Endothelial cell of umbilical vein (primary cell): Measurements from ENCODE around the gene PCSK9. TPM values are rescaled to one million over a fixed set of nuclear protein-coding genes. Genes with fewer than 3 reads are reported as not detected.

ENCODE experiments used
- BruUV-seq: library from RNA; stranded (reverse); fragments of 400-500 nt; replicated peaks from 2 replicates; lab custom pipeline; 2021; lab: Mats Ljungman, UMichigan
- CTCF ChIA-PET: fragments of 300-600, 350-600 bp; sonication (Branson Sonifier 250); formaldehyde crosslinking; loops from one replicate; lab custom pipeline; 2021; ENCODE audit warnings: antibody characterized with exemption, inconsistent platforms; lab: Charles Lee
- POLR2A ChIA-PET: fragments of 300-600, 350-600 bp; sonication (Branson Sonifier 250); formaldehyde crosslinking; loops from one replicate; lab custom pipeline; 2021; ENCODE audit warnings: antibody characterized with exemption, inconsistent platforms; lab: Charles Lee
- DNase-seq: peaks from one replicate; pipeline ENCODE4 v3.0.0-alpha.2; 2011; ENCODE audit warnings: low read depth, low spot score
- FAIRE-seq: peaks from 2 replicates; lab custom pipeline; 2011; peaks lifted over from hg19 to GRCh38; lab: Jason Lieb, UNC
- H2AFZ ChIP-seq: 2 replicates; pipeline ENCODE4 v1.6.0; 2012; ENCODE audit warnings: low read depth, low read length, control low read depth, inconsistent platforms
- H3K27ac ChIP-seq: 2 replicates; pipeline ENCODE4 v1.5.1; 2011; ENCODE audit warnings: low read depth, mild to moderate bottlenecking, control low read depth, low read length, moderate library complexity; ENCODE audit not compliant: insufficient read depth
- H3K27me3 ChIP-seq, 2 experiments: 2 replicates each; pipeline versions ENCODE4 v1.6.0 to v1.6.1; 2011; ENCODE audit warnings: low read length in 2 of 2, mixed read lengths in 1 of 2; ENCODE audit not compliant: control insufficient read depth in 2 of 2, insufficient read depth in 2 of 2
- H3K36me3 ChIP-seq, 2 experiments: 2 replicates in 1 of 2; 3 replicates in 1 of 2; pipeline ENCODE4 v1.5.1; 2011; ENCODE audit warnings: low read length in 2 of 2, mild to moderate bottlenecking in 1 of 2, moderate library complexity in 1 of 2; ENCODE audit not compliant: control insufficient read depth in 2 of 2, insufficient read depth in 2 of 2; ENCODE audit errors: extremely low read depth in 1 of 2
- H3K4me1 ChIP-seq: 3 replicates; pipeline ENCODE4 v1.5.1; 2011; ENCODE audit warnings: mild to moderate bottlenecking, low read length; ENCODE audit not compliant: control insufficient read depth, insufficient read depth; ENCODE audit errors: extremely low read depth
- H3K4me2 ChIP-seq: 2 replicates; pipeline ENCODE4 v1.6.1; 2011; ENCODE audit warnings: low read length, control low read depth, mixed read lengths; ENCODE audit not compliant: insufficient read depth
- H3K4me3 ChIP-seq, 3 experiments: fragments of 200-600 bp in 1 of 3; sonication (generic), shearing (Covaris generic) in 1 of 3; replicated peaks in 1 of 3; 2 replicates each; pipeline ENCODE4 v1.5.1; 2011 to 2016; ENCODE audit warnings: control low read depth in 3 of 3, low read length in 3 of 3, mild to moderate bottlenecking in 2 of 3, inconsistent platforms in 1 of 3, low read depth in 1 of 3, moderate library complexity in 1 of 3; ENCODE audit not compliant: insufficient read depth in 1 of 3
- H3K79me2 ChIP-seq: 2 replicates; pipeline ENCODE4 v1.6.0; 2012; ENCODE audit warnings: low read length, inconsistent platforms; ENCODE audit not compliant: control insufficient read depth, insufficient read depth
- H3K9ac ChIP-seq: replicated peaks from 2 replicates; pipeline ENCODE3; 2011; ENCODE audit warnings: low read length, control low read depth; ENCODE audit not compliant: insufficient read depth; ENCODE audit errors: extremely low read depth
- H3K9me1 ChIP-seq: replicated peaks from 3 replicates; pipeline ENCODE4 v1.6.0; 2011; ENCODE audit warnings: mild to moderate bottlenecking, low read length; ENCODE audit not compliant: control insufficient read depth, insufficient read depth; ENCODE audit errors: extremely low read depth
- H3K9me3 ChIP-seq: replicated peaks from 2 replicates; pipeline ENCODE4 v1.5.1; 2012; ENCODE audit warnings: low read length, inconsistent platforms; ENCODE audit not compliant: control insufficient read depth, insufficient read depth
- H4K20me1 ChIP-seq: replicated peaks from 2 replicates; pipeline ENCODE3; 2011; ENCODE audit warnings: mild to moderate bottlenecking, low read length; ENCODE audit not compliant: control insufficient read depth, insufficient read depth; ENCODE audit errors: extremely low read depth
- CTCF ChIP-seq, 2 donors: IDR thresholded peaks; 1 replicate in 1 of 2; 2 replicates in 1 of 2; pipeline ENCODE4 v1.5.1; 2011; ENCODE audit warnings: low read length in 2 of 2, mild to moderate bottlenecking in 2 of 2, moderate library complexity in 2 of 2, control low read depth in 1 of 2, inconsistent platforms in 1 of 2, low read depth in 1 of 2; ENCODE audit not compliant: insufficient read depth in 1 of 2; ENCODE audit errors: extremely low read depth in 1 of 2
- EZH2 ChIP-seq: IDR thresholded peaks from 2 replicates; pipeline ENCODE4 v1.6.1; 2012; ENCODE audit warnings: borderline replicate concordance, low read depth, mild to moderate bottlenecking, moderate library complexity, low read length, inconsistent platforms; ENCODE audit not compliant: severe bottlenecking
- FOS ChIP-seq: IDR thresholded peaks from 2 replicates; pipeline ENCODE4 v1.6.1; 2011; ENCODE audit warnings: mild to moderate bottlenecking, low read length, moderate library complexity, borderline replicate concordance; ENCODE audit not compliant: insufficient read depth
- GATA2 ChIP-seq: IDR thresholded peaks from 2 replicates; pipeline ENCODE4 v1.7.0; 2011; ENCODE audit warnings: low read depth, mild to moderate bottlenecking, moderate library complexity, mixed read lengths, low read length; ENCODE audit not compliant: insufficient read length, insufficient read depth
- JUN ChIP-seq: IDR thresholded peaks from 2 replicates; pipeline ENCODE4 v1.6.1; 2011; ENCODE audit warnings: borderline replicate concordance, low read depth; ENCODE audit not compliant: insufficient read length, insufficient read depth
- MYC ChIP-seq: IDR thresholded peaks from one replicate; pipeline ENCODE4 v1.6.1; 2011; ENCODE audit warnings: mild to moderate bottlenecking, low read depth, low read length
- POLR2A ChIP-seq: IDR thresholded peaks from 2 replicates; pipeline ENCODE4 v1.6.1; 2012; ENCODE audit warnings: low read depth, mild to moderate bottlenecking, control low read depth, low read length
- POLR2AphosphoS5 ChIP-seq: IDR thresholded peaks from 2 replicates; pipeline ENCODE4 v1.6.1; 2012; ENCODE audit warnings: low read depth, mild to moderate bottlenecking, control low read depth, low read length, moderate library complexity; ENCODE audit not compliant: insufficient read depth
- dilution Hi-C: fragments of 300-500 bp; cut with MboI; formaldehyde crosslinking; loops from one replicate; pipeline ENCODE4 v1.15.0; 2019; ENCODE audit warnings: low sequenced_read_pairs; ENCODE audit not compliant: extremely low pct_ligation_motif_present
- intact Hi-C: fragments of 100-400 bp; cut with micrococcal nuclease; formaldehyde crosslinking; loops from one replicate; pipeline ENCODE4 v1.10.0; 2022
- polyA plus RNA-seq, 4 experiments: library from polyadenylated mRNA; depleted of rRNA in 3 of 4; stranded (reverse) in 3 of 4; unstranded in 1 of 4; fragments of >200 nt; gene quantifications; 2 replicates each; pipeline versions ENCODE4 v1.2.1 to v1.2.3, GENCODE V29; 2011 to 2012; ENCODE audit warnings: missing spikeins in 1 of 4
- total RNA-seq: library from RNA; stranded (reverse); gene quantifications from 2 replicates; pipeline ENCODE4 v1.2.3, GENCODE V29; 2021
- TF ChIP-seq, protein P1 (sequence below): IDR thresholded peaks from 2 replicates; pipeline ENCODE4 v1.6.1; 2011; ENCODE audit not compliant: insufficient read depth, insufficient read length

The PCSK9 gene
- total and polyA plus RNA-seq, 2 donors (not counting 3 experiments of a cell fraction or from before 2014, with no cell fraction given) = 0.17 to 0.35 TPM

- Histone ChIP-seq H4K20me1 (no peaks in the 10 kb centered on the region), H2AFZ (no peak overlapping the region), H3K9me1 (no peaks in the 10 kb centered on the region), H3K9me3 (no peaks in the 10 kb centered on the region), H3K4me1 (peaks cover 4% of the 10 kb centered on the region), H3K27ac (no peak overlapping the region), H3K4me2 (no peak overlapping the region), H3K9ac (no peak overlapping the region), H3K36me3 (no peaks in the 10 kb centered on the region), H3K79me2 (no peaks in the 10 kb centered on the region), H3K4me3 (no peak overlapping the region), H3K27me3 (peaks cover 40 to 43% of the 10 kb centered on the region in 2 experiments)
- no TSS peak for BruUV-seq
- POLR2A ChIA-PET = no interaction called here
- intact Hi-C loops (no loop called here), dilution Hi-C loops (no loop called here)
- CTCF ChIA-PET = interaction anchor here (1.4 kb wide), 1 partner anchor 21 kb away, joined by 5 read pairs; no protein-coding TSS in a partner anchor
- no peak for FAIRE-seq
- no peak for TF ChIP-seq MYC
- no peak for TF ChIP-seq EZH2
- TF ChIP-seq JUN = no peak
- no peak for TF ChIP-seq GATA2
- no peak for TF ChIP-seq FOS
- TF ChIP-seq POLR2A = no peak
- TF ChIP-seq POLR2AphosphoS5 = no peak
- no peak for TF ChIP-seq CTCF (IDR thresholded peaks at IDR 0.05; ENCODE audit: extremely low read depth in 1 of 2, insufficient read depth in 1 of 2, low read depth in 1 of 2, low read length in 2 of 2)
- TF ChIP-seq, protein P1, sequence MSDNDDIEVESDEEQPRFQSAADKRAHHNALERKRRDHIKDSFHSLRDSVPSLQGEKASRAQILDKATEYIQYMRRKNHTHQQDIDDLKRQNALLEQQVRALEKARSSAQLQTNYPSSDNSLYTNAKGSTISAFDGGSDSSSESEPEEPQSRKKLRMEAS = no peak
- no peak for DNase-seq
Measured at GRCh38 chr1:55043011-55043410, 3.7 kb downstream of the PCSK9 start.
